ENCODE data around the gene LLGL1. TPM values are rescaled to one million over a fixed set of nuclear protein-coding genes. Genes with fewer than 3 reads are reported as not detected.

The LLGL1 gene
- total RNA-seq = 10 to 100 TPM; 17.5 to 18.4 TPM

DNA sequence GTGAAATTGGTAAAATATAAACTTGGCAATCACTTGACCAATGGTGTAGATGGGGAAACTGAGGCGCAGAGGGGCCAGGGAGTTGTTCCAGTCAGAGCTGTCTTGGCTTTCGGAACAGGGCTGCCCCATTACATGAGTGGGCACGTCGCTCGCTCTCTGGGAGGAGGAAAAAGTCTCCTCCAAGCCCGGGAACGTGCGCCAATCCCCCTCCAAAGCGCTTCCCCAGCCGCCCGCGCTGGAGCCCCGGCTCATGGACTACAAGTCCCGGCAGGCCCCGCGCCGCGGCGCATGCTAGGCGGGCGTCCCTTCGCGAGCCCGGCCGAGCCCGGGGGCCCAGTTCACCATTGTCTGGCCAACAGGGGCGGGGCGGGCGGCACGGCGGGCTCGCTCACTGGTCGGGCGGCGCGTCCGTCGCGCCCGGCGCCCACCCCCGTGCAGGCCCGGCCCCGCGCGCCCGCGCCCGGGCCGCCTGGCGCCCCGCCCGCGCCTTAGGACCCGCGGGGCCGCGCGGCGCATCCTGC, at the start of gene LLGL1:
LLGL1 (plus strand) TSS at position 515 of the 521 bp plus-strand sequence. CDS start 48 bp downstream, outside the sequence.
- peak within 1 kb of the TSS; percentile 71 for H3K27ac Mint-ChIP-seq
- CTCF ChIA-PET = interaction anchor here (0.8 to 1.0 kb wide), 2 partner anchors 83 to 192 kb away, joined by 3 to 5 read pairs; no protein-coding TSS in a partner anchor
- intact Hi-C loops (cut with DNase I, micrococcal nuclease) = loop anchor here (1.0 to 5.0 kb wide), 8 partner anchors 33 to 253 kb away; partner anchors contain the start of genes ALKBH5 (in 2 of the 2), SMCR8 (in 2 of the 2), ATPAF2 (in 1 of the 2) and DRC3 (in 1 of the 2)
- H3K9me3 Mint-ChIP-seq (ENCODE audit: low read depth) = no peaks in the 10 kb centered on the region
- ATAC-seq (peak; percentile 98), DNase-seq (peak; percentile 99)
- peaks cover 18% of the 10 kb centered on the region for H3K4me1 Mint-ChIP-seq
- H3K27me3 Mint-ChIP-seq = no peaks in the 10 kb centered on the region
- POLR2A ChIA-PET = no interaction called here
- no peaks in the 10 kb centered on the region for H3K36me3 Mint-ChIP-seq (ENCODE audit: low read depth)
- H3K4me3 Mint-ChIP-seq = peak within 1 kb of the TSS; percentile 82

DNA sequence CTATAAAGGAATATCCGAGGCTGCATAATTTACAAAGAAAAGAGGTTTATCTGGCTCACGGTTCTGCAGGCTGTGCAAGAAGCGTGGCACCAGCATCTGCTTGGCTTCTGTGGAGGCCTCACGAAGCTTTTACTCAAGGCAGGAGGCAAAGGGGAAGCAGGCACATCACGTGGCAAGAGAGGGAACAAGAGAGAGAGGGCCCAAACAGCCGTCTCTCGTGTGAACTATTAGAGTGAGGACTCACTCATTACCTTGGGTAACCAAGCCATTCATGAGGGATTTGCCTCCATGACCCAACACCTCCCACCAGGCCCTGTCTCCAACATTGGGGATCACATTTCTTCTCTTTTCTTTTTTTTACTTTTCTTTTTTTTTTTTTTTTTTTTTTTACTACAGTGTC, 49.3 kb upstream of the LLGL1 start:
- CTCF ChIA-PET = no interaction called here
- H3K27me3 Mint-ChIP-seq = no peaks in the 10 kb centered on the region

DNA sequence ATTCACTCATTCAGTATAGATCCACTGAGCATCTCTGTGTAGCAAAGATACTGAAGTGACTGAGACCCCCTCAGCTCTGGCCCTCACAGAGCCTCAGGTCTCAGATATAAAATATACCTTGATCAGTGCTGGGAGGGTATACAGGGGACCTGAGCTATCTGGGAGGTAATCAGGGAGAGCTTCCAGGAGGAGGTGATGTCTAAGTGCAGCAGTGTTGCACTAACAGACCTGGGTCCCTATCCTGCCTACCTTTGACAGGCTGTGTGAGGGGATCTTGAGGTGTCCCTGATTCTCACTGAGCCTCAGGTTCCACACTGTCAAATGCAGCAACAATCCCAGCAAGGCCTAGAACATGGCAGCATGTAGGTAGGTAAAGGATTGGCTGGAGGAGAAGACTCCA, 48.3 kb upstream of the LLGL1 start:
- ChIA-PET CTCF (no interaction called here), POLR2A (no interaction called here)
- H3K4me1 Mint-ChIP-seq = peaks cover 18% of the 10 kb centered on the region
- DNase-seq (no peak), ATAC-seq (no peak)
- no peaks in the 10 kb centered on the region for H3K27me3 Mint-ChIP-seq
- intact Hi-C loops (cut with DNase I, micrococcal nuclease) = no loop called here
- H3K36me3 Mint-ChIP-seq (ENCODE audit: low read depth) = no peaks in the 10 kb centered on the region
- no peak overlapping the region for H3K27ac Mint-ChIP-seq
- H3K4me3 Mint-ChIP-seq = no peak overlapping the region
- no peaks in the 10 kb centered on the region for H3K9me3 Mint-ChIP-seq (ENCODE audit: low read depth)

More for the DNA sequence above, 49.3 kb upstream of the LLGL1 start:
- POLR2A ChIA-PET = no interaction called here
- H3K4me3 Mint-ChIP-seq = no peak overlapping the region
- no peak overlapping the region for H3K27ac Mint-ChIP-seq
- no peak for DNase-seq
- no peak for ATAC-seq
- peaks cover 9% of the 10 kb centered on the region for H3K4me1 Mint-ChIP-seq
- intact Hi-C loops (cut with DNase I, micrococcal nuclease) = no loop called here
- H3K9me3 Mint-ChIP-seq (ENCODE audit: low read depth) = no peaks in the 10 kb centered on the region
- H3K36me3 Mint-ChIP-seq (ENCODE audit: low read depth) = no peaks in the 10 kb centered on the region

DNA sequence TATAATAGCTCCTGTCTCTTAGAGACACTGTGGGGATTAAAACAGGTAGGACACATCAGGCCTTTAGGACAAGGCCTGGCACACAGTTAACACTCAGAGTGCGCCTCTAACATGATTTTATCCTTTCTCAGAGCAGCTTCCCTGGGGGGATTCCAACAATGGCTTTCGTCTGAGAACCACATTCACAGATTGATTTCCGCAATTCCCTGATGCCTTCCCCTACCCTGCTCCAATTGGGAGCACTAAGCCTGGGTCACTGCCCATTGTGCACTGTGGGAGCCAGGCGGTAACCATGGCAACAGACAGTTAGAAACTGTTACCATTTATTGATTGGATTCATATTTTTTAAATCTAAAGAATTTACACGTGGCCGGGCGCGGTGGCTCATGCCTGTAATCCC, 47.7 kb upstream of the LLGL1 start:
- H3K4me3 Mint-ChIP-seq = no peak overlapping the region
- CTCF ChIA-PET = no interaction called here
- POLR2A ChIA-PET = no interaction called here
- H3K4me1 Mint-ChIP-seq = peaks cover 22% of the 10 kb centered on the region
- H3K27ac Mint-ChIP-seq = no peak overlapping the region
- intact Hi-C loops (cut with DNase I, micrococcal nuclease) = no loop called here
- H3K9me3 Mint-ChIP-seq (ENCODE audit: low read depth) = no peaks in the 10 kb centered on the region
- no peaks in the 10 kb centered on the region for H3K27me3 Mint-ChIP-seq
- no peak for DNase-seq
- H3K36me3 Mint-ChIP-seq (ENCODE audit: low read depth) = no peaks in the 10 kb centered on the region
- no peak for ATAC-seq

DNA sequence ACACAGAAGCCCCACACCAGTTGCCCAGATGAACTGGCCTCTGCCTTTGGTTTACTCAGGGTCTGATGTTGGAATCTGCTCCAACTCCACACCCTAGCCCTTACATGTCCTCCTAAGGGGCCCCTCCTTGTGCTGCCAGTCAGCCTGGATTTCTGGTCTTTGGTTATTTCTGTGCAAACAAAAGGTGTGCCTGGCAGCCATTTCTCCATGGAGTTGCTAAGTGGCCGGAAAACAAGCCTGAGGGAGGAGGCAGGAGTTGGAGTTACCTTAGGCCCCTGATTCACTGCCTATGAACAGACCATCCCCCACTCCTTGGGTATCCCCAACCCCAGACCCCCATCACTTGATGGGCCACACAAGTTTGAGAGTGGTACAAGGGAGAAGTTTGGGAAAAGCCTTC, 46.2 kb upstream of the LLGL1 start:
- H3K36me3 Mint-ChIP-seq (ENCODE audit: low read depth) = no peaks in the 10 kb centered on the region
- no peak for ATAC-seq
- CTCF ChIA-PET = no interaction called here
- H3K27me3 Mint-ChIP-seq = no peaks in the 10 kb centered on the region
- peak overlapping the region; percentile 37 for H3K27ac Mint-ChIP-seq
- peaks cover 22% of the 10 kb centered on the region for H3K4me1 Mint-ChIP-seq
- POLR2A ChIA-PET = no interaction called here
- DNase-seq = no peak
- H3K4me3 Mint-ChIP-seq = no peak overlapping the region
- H3K9me3 Mint-ChIP-seq (ENCODE audit: low read depth) = no peaks in the 10 kb centered on the region
- intact Hi-C loops (cut with DNase I, micrococcal nuclease) = no loop called here

DNA sequence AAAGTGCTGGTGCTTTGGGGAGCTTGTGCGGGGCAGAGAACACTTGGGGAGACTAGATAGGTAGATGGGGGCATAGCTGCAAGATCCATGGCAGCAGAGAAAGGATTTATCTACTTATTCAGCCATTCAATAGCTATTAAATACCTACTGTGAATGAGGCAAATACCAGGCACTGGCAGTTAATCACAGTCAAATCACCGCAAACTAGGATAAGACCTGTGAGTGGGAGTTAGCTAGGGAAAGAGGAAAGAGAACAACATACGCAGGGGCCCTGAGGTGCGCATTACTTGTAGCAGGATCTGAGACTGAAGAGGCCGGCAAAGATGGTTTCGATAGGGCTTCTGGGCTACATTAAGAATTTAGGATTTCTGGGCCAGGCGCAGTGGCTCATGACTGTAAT, 45.6 kb upstream of the LLGL1 start:
- ChIA-PET POLR2A (no interaction called here), CTCF (no interaction called here)
- Mint-ChIP-seq H3K36me3 (ENCODE audit: low read depth) (peaks cover 6% of the 10 kb centered on the region), H3K4me1 (peaks cover 22% of the 10 kb centered on the region), H3K27me3 (no peaks in the 10 kb centered on the region), H3K9me3 (ENCODE audit: low read depth) (no peaks in the 10 kb centered on the region), H3K27ac (peak overlapping the region; percentile 37), H3K4me3 (no peak overlapping the region)
- intact Hi-C loops (cut with DNase I, micrococcal nuclease) = loop anchor here (5.0 kb wide), 4 partner anchors 47 to 602 kb away; partner anchors contain the start of genes DRG2 (in 1 of the 2), LLGL1 (in 1 of the 2) and TVP23B (in 1 of the 2)
- no peak for ATAC-seq
- DNase-seq = no peak

DNA sequence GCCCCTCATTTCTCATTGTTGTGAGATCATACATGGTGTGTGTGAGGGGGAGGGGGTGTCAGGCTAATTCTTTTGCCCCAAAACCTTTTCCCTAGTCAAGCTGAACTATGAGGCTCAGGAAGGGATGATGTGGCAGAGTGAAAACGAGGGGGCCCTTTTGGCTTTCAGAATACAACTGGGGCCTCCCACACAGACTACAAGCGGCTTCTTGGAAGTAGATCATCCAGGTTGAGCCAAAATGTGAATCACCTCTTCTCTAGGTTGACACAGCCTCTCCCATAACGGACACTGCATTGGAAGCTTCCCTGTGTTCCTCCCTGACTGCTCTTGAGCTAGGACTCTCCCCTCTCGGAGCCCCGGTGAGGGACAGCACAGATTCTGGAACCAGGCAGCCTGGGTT, 44.1 kb upstream of the LLGL1 start:
- DNase-seq = peak; percentile 79
- H3K4me3 Mint-ChIP-seq = peak overlapping the region; percentile 97
- POLR2A ChIA-PET = interaction anchor here (0.6 to 1.0 kb wide), 2 partner anchors 23 to 215 kb away, joined by 3 read pairs; no protein-coding TSS in a partner anchor
- H3K27ac Mint-ChIP-seq = peak overlapping the region; percentile 94
- ATAC-seq = peak; percentile 16
- no peaks in the 10 kb centered on the region for H3K27me3 Mint-ChIP-seq
- intact Hi-C loops (cut with DNase I, micrococcal nuclease) = loop anchor here (5.0 kb wide), 4 partner anchors 46 to 601 kb away; partner anchors contain the start of genes DRG2 (in 1 of the 2), LLGL1 (in 1 of the 2) and TVP23B (in 1 of the 2)
- peaks cover 21% of the 10 kb centered on the region for H3K36me3 Mint-ChIP-seq (ENCODE audit: low read depth)
- peaks cover 25% of the 10 kb centered on the region for H3K4me1 Mint-ChIP-seq
- CTCF ChIA-PET = interaction anchor here (0.6 to 1.5 kb wide), 6 partner anchors 23 to 175 kb away, joined by 3 read pairs; no protein-coding TSS in a partner anchor
- H3K9me3 Mint-ChIP-seq (ENCODE audit: low read depth) = no peaks in the 10 kb centered on the region

DNA sequence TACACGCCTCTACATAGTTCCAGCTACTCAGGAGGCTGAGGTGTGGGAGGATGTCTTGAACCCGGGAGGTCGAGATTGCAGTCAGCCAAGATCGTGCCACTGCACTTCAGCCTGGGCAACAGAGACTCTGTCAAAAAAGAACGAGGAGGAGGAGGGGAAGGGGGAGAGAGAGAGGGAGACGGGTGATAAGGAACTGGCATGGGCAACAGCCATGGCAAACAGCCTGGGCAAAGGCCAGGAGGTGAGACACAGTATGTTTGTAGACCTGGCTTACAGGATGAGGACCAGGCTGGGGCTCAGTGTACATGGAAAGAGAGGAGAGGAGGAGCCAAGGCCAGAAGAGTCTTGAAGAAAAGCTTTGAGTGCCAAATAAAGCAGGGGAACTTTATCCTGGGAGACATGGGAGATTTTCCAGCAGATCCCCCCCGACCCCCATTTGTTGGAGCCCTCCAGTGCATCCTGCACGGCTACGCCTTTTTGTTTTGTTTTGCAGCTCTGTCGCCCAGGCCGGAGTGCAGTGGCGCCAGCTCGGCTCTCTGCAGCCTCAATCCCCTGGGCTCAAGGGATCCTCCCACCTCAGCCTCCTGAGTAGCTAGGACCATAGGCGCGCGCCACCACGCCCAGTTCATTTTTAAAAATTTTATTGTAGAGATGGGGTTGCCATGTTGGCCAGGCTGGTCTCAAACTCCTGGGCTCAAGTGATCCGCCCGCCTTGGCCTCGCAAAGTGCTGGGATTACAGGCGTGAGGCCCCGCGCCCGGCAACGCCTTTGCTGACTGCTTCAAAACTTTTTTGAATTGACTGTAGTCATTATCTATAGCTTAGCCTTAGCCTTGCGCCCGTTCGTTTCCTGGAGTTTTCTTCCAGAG, 43.1 kb upstream of the LLGL1 start:
- Mint-ChIP-seq H3K4me3 (peak overlapping the region; percentile 97), H3K36me3 (ENCODE audit: low read depth) (peaks cover 30% of the 10 kb centered on the region), H3K27ac (peak overlapping the region; percentile 94), H3K4me1 (peaks cover 34% of the 10 kb centered on the region), H3K9me3 (ENCODE audit: low read depth) (no peaks in the 10 kb centered on the region), H3K27me3 (no peaks in the 10 kb centered on the region)
- DNase-seq (peak; percentile 34), ATAC-seq (no peak)
- POLR2A ChIA-PET = interaction anchor here (0.6 to 1.9 kb wide), 2 partner anchors 24 to 132 kb away, joined by 4 to 5 read pairs; partner anchors contain the start of genes SMCR8 and TOP3A
- CTCF ChIA-PET = interaction anchor here (0.5 to 1.8 kb wide), 7 partner anchors 19 to 1793 kb away, joined by 3 to 5 read pairs (median 3); no protein-coding TSS in a partner anchor
- intact Hi-C loops (cut with DNase I, micrococcal nuclease) = loop anchor here (2.0 to 5.0 kb wide), 12 partner anchors 24 to 1194 kb away; partner anchors contain the start of genes DRG2 (in 1 of the 2), FAM83G (in 1 of the 2), LLGL1 (in 1 of the 2) and MIEF2 (in 1 of the 2)

DNA sequence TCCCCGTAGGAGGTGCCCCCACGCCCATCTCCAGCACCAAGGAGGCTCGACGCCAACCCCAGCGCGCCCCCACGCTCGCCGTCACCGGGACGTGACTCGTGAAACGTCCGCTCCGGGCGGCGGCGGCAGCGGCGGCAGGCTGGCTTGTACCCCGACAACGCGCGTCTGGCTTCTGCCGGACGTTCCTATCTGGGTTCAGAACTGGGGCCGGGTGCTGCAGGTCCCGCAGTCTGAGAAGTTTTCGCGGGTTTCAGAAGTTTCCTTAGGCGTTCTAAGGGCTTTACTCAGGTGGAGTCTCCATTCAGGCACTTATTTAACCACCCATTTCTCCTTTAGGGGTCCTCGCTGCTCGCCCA, 42.5 kb upstream of the LLGL1 start:
- Mint-ChIP-seq H3K27me3 (no peaks in the 10 kb centered on the region), H3K27ac (peak overlapping the region; percentile 94)
- POLR2A ChIA-PET = interaction anchor here (0.6 to 1.9 kb wide), 2 partner anchors 25 to 132 kb away, joined by 4 to 5 read pairs; partner anchors contain the start of genes SMCR8 and TOP3A

DNA sequence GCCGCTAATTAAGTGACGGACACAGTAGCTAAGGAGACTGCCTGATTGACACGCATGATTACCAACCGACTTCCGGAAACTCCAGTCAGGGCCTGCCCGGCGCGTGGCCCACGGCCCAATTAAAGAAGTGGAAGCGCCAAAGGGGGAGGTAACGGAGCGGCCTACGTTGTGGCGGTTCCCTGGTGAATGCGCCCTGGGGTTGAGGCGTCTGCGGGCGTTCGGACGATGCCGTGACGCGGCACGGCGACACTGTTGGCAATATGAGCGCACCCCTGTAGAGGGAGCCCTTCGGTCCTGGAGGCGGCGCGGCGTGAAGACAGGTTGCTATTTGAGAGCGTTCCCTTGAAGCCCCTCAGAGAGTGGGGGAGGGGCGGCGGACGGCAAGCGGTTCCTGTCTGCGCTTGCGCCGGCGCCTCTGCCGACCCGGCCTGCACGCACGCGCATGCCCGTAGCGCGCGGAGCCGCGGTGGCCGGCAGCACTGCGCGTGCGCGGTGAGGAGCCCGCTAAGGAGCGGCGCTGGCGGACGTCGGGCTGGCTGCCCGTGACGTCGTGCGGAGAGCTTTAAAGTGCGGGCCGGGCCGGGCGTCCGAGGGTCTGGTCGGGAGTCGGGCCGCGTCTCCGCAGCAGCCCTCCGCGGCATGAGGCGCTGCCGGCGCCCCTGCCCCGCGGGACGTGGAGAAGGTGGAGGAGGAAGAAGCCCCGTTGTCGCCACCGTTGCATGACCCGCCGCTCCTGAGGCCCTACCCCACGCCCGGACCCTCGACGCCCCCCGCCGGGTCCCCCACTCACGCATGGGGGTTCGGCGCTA, 41.9 kb upstream of the LLGL1 start, which contains the start of gene ALKBH5:
ALKBH5 (plus strand) TSS at position 495 of the 809 bp plus-strand sequence. CDS start 416 bp downstream, outside the sequence.
- Mint-ChIP-seq H3K4me3 (peak within 1 kb of the TSS; percentile 97), H3K4me1 (peaks cover 45% of the 10 kb centered on the region)
- intact Hi-C loops (cut with DNase I, micrococcal nuclease) = loop anchor here (1.0 to 5.0 kb wide), 26 partner anchors 25 to 1193 kb away; partner anchors contain the start of genes ATPAF2 (in 2 of the 2), DRG2 (in 2 of the 2), GID4 (in 2 of the 2) and LLGL1 (in 2 of the 2)

More for the DNA sequence above, 42.5 kb upstream of the LLGL1 start:
- DNase-seq = peak; percentile 91
- Mint-ChIP-seq H3K36me3 (ENCODE audit: low read depth) (peaks cover 36% of the 10 kb centered on the region), H3K4me1 (peaks cover 40% of the 10 kb centered on the region), H3K9me3 (ENCODE audit: low read depth) (no peaks in the 10 kb centered on the region), H3K4me3 (peak overlapping the region; percentile 97)
- CTCF ChIA-PET = interaction anchor here (0.6 to 1.8 kb wide), 6 partner anchors 13 to 45 kb away, joined by 3 to 5 read pairs (median 4); no protein-coding TSS in a partner anchor
- ATAC-seq = peak; percentile 34
- intact Hi-C loops (cut with DNase I, micrococcal nuclease) = loop anchor here (1.0 to 5.0 kb wide), 26 partner anchors 24 to 1194 kb away; partner anchors contain the start of genes ATPAF2 (in 2 of the 2), DRG2 (in 2 of the 2), GID4 (in 2 of the 2) and LLGL1 (in 2 of the 2)

More for the DNA sequence above, 41.9 kb upstream of the LLGL1 start, which contains the start of gene ALKBH5:
- peak; percentile 84 for ATAC-seq
- Mint-ChIP-seq H3K9me3 (ENCODE audit: low read depth) (no peaks in the 10 kb centered on the region), H3K36me3 (ENCODE audit: low read depth) (peaks cover 42% of the 10 kb centered on the region), H3K27ac (peak within 1 kb of the TSS; percentile 94), H3K27me3 (no peaks in the 10 kb centered on the region)
- CTCF ChIA-PET = interaction anchor here (0.6 to 1.8 kb wide), 5 partner anchors 14 to 28 kb away, joined by 3 to 5 read pairs (median 4); no protein-coding TSS in a partner anchor
- POLR2A ChIA-PET = interaction anchor here (0.6 to 1.9 kb wide), 4 partner anchors 25 to 357 kb away, joined by 3 to 5 read pairs (median 4); partner anchors contain the start of genes SMCR8 and TOP3A
- DNase-seq = peak; percentile 98

Measured in activated CD4-positive, alpha-beta T cell treated with anti-CD3 and anti-CD28 coated beads for 36 hours (primary cell).